HepG2 (cell line): Measurements from ENCODE around the gene ZDHHC18.

Source experiments
- POLR2AphosphoS5 ChIP-seq: IDR thresholded peaks from 2 replicates; pipeline ENCODE4 v1.6.1; 2012; ENCODE audit warnings: low read depth, low read length
- ZNF468 ChIP-seq: sonication (generic); formaldehyde crosslinking; IDR thresholded peaks from 2 replicates; pipeline ENCODE4 v1.8.0; 2022; ENCODE audit warnings: mild to moderate bottlenecking, moderate library complexity, missing genetic modification reagents
- TF ChIP-seq, protein P1 (sequence below): sonication (generic); formaldehyde crosslinking; IDR thresholded peaks from 2 replicates; pipeline ENCODE4 v1.5.0; 2020; ENCODE audit warnings: mild to moderate bottlenecking, missing genetic modification reagents, moderate library complexity
- TF ChIP-seq, protein P2 (sequence below): sonication (generic); formaldehyde crosslinking; IDR thresholded peaks from 2 replicates; pipeline ENCODE4 v1.9.0; 2021; ENCODE audit warnings: missing genetic modification reagents, borderline replicate concordance

DNA sequence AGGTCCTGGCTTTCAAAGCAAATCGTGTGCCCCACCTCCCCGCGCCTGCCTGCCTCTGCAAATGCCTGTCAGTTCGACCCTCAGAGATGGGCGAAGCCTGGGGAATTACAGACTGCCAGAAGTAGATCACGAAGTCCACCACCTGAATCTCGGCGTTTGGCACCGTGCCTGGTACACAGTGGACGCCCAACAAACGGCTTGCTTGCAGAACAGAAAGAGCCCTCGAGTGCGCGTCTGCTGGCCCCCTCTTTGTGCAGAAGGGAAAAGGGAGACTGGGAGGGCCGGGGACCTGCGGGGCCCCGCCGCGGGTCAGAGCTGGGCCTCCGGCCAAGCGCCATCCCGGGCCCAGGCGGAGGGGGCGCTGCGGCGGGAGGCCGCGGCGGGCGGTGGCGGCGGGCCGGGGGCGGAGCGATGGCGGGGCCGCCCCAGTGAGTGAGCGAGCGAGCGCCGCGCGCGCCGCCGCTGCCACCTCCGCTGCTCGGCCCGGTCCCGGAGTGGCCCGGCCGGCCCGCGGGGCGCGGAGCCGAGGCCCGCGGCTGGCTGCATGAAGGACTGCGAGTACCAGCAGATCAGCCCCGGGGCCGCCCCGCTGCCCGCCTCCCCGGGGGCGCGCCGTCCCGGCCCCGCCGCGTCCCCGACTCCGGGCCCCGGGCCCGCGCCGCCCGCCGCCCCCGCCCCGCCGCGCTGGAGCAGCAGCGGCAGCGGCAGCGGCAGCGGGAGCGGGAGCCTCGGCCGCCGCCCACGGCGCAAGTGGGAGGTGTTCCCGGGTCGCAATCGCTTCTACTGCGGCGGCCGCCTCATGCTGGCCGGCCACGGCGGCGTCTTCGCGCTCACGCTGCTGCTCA, at the start of gene ZDHHC18:
- TF ChIP-seq, protein P1, sequence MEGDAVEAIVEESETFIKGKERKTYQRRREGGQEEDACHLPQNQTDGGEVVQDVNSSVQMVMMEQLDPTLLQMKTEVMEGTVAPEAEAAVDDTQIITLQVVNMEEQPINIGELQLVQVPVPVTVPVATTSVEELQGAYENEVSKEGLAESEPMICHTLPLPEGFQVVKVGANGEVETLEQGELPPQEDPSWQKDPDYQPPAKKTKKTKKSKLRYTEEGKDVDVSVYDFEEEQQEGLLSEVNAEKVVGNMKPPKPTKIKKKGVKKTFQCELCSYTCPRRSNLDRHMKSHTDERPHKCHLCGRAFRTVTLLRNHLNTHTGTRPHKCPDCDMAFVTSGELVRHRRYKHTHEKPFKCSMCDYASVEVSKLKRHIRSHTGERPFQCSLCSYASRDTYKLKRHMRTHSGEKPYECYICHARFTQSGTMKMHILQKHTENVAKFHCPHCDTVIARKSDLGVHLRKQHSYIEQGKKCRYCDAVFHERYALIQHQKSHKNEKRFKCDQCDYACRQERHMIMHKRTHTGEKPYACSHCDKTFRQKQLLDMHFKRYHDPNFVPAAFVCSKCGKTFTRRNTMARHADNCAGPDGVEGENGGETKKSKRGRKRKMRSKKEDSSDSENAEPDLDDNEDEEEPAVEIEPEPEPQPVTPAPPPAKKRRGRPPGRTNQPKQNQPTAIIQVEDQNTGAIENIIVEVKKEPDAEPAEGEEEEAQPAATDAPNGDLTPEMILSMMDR = peak; percentile 58
- TF ChIP-seq, protein P2, sequence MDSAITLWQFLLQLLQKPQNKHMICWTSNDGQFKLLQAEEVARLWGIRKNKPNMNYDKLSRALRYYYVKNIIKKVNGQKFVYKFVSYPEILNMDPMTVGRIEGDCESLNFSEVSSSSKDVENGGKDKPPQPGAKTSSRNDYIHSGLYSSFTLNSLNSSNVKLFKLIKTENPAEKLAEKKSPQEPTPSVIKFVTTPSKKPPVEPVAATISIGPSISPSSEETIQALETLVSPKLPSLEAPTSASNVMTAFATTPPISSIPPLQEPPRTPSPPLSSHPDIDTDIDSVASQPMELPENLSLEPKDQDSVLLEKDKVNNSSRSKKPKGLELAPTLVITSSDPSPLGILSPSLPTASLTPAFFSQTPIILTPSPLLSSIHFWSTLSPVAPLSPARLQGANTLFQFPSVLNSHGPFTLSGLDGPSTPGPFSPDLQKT (CRISPR knock-in tag) = no peak
- 0 out of 2 replicates have a peak, but pooled peaks have one; percentile 4 for TF ChIP-seq POLR2AphosphoS5
- no peak for TF ChIP-seq ZNF468 (CRISPR knock-in tag)
